ENCODE data around the gene SMYD3.

DNA sequence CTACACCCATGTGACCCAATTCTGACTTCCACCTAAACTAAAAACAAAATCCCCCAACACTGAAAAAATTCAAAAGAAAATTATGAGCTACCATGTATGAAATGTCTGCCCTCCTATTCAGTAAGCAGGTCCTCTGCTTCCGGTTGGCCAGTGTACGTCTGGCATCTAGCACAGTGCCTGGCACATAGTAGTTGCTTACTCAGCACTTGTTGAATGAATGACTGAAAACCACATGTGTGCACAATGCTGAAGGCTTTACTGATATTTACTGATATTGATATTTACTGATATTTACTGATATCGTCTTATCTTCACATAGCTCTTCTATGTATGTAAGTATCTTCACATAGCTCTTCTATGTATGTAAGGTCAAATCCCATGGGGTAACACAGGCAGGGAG is 642.2 kb downstream of the SMYD3 start:
- TF ChIP-seq POLR2A (IDR thresholded peaks at IDR 0.05) = no peak
- TF ChIP-seq, protein P1, sequence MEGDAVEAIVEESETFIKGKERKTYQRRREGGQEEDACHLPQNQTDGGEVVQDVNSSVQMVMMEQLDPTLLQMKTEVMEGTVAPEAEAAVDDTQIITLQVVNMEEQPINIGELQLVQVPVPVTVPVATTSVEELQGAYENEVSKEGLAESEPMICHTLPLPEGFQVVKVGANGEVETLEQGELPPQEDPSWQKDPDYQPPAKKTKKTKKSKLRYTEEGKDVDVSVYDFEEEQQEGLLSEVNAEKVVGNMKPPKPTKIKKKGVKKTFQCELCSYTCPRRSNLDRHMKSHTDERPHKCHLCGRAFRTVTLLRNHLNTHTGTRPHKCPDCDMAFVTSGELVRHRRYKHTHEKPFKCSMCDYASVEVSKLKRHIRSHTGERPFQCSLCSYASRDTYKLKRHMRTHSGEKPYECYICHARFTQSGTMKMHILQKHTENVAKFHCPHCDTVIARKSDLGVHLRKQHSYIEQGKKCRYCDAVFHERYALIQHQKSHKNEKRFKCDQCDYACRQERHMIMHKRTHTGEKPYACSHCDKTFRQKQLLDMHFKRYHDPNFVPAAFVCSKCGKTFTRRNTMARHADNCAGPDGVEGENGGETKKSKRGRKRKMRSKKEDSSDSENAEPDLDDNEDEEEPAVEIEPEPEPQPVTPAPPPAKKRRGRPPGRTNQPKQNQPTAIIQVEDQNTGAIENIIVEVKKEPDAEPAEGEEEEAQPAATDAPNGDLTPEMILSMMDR (IDR thresholded peaks at IDR 0.05) = no peak
